CD4-positive, alpha-beta T cell treated with Interleukin-4 for 1 hour (primary cell): Measurements from ENCODE around the gene CYB5R4.

Source experiments
- DNase-seq, 2 donors: peaks; one replicate each; pipeline ENCODE4 v3.0.0-alpha.2; 2020 to 2022

The CYB5R4 gene

GRCh38 chr6:83998021-83998584 lies 138.6 kb downstream of the CYB5R4 start:
- DNase-seq: no peak

GRCh38 chr6:84001119-84001518 lies 141.6 kb downstream of the CYB5R4 start:
- no peak for DNase-seq

GRCh38 chr6:84002226-84002625 lies 142.7 kb downstream of the CYB5R4 start:
- DNase-seq: no peak

GRCh38 chr6:84003131-84003530 lies 143.6 kb downstream of the CYB5R4 start:
- no peak for DNase-seq

- no peak for DNase-seq
Measured at GRCh38 chr6:84003654-84004053, 144.2 kb downstream of the CYB5R4 start.

GRCh38 chr6:84007871-84008270 lies 148.4 kb downstream of the CYB5R4 start:
- DNase-seq: no peak

- DNase-seq: no peak
Measured at GRCh38 chr6:84013354-84013753, 153.9 kb downstream of the CYB5R4 start.

GRCh38 chr6:84013931-84014330 lies 154.4 kb downstream of the CYB5R4 start:
- no peak for DNase-seq

GRCh38 chr6:84016029-84016428 lies 156.5 kb downstream of the CYB5R4 start:
- no peak for DNase-seq
